Astrocyte (in vitro differentiated cells and primary cell): ENCODE measurements around the gene UNKL.

Experiments used
- EZH2 ChIP-seq: IDR thresholded peaks from 2 replicates; pipeline ENCODE4 v1.6.1; 2012; ENCODE audit warnings: mild to moderate bottlenecking, low read length, inconsistent platforms; ENCODE audit not compliant: insufficient read depth
- TF ChIP-seq, protein P1 (sequence below): IDR thresholded peaks from 2 replicates; pipeline ENCODE4 v1.5.1; 2011; ENCODE audit warnings: low read depth, mild to moderate bottlenecking, inconsistent platforms, low read length, moderate library complexity; ENCODE audit not compliant: insufficient read depth

DNA sequence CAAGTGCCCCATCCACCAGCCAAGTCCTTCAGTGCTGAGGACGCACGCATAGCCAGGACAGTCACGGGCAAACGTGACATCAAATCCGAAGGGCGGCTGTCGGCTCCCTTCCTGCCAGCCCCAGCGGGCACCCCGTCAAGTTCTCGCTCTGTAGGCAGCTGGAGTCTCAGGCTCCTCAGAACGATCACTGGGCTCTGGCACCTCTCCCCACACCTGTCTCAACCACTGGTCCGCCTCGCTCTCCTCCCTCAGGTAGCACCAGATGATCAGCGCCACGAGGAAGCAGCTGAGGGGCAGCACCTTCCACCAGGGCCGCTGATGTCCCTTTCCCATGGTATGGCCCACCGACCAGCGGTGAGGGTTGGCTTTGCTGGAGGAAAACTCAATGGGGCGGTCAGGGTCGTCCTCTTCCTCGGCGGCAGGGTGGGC, 5.6 kb upstream of the UNKL start:
- TF ChIP-seq, protein P1, sequence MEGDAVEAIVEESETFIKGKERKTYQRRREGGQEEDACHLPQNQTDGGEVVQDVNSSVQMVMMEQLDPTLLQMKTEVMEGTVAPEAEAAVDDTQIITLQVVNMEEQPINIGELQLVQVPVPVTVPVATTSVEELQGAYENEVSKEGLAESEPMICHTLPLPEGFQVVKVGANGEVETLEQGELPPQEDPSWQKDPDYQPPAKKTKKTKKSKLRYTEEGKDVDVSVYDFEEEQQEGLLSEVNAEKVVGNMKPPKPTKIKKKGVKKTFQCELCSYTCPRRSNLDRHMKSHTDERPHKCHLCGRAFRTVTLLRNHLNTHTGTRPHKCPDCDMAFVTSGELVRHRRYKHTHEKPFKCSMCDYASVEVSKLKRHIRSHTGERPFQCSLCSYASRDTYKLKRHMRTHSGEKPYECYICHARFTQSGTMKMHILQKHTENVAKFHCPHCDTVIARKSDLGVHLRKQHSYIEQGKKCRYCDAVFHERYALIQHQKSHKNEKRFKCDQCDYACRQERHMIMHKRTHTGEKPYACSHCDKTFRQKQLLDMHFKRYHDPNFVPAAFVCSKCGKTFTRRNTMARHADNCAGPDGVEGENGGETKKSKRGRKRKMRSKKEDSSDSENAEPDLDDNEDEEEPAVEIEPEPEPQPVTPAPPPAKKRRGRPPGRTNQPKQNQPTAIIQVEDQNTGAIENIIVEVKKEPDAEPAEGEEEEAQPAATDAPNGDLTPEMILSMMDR: no peak
- no peak for TF ChIP-seq EZH2
